Cardiac muscle cell (in vitro differentiated cells and primary cell): ENCODE data around the gene OXT. TPM values are rescaled to one million over a fixed set of nuclear protein-coding genes. Genes with fewer than 3 reads are reported as not detected.

Source experiments
- DNase-seq, 2 donors: peaks; one replicate each; pipeline versions ENCODE4 v3.0.0 to v3.0.0-alpha.2; 2010 to 2017; ENCODE audit warnings: low read depth in 1 of 2, low spot score in 1 of 2
- H3K27ac ChIP-seq: fragments of 200-600 bp; sonication (generic); 2 replicates; pipeline ENCODE4 v1.5.1; 2016
- H3K27me3 ChIP-seq: fragments of 200-600 bp; sonication (generic); 2 replicates; pipeline ENCODE4 v1.6.0; 2016; ENCODE audit warnings: control low read depth
- H3K36me3 ChIP-seq: fragments of 200-600 bp; sonication (generic); 2 replicates; pipeline ENCODE4 v1.5.1; 2016; ENCODE audit warnings: control low read depth
- H3K4me1 ChIP-seq: fragments of 200-600 bp; sonication (generic); 2 replicates; pipeline ENCODE4 v1.8.1; 2017; ENCODE audit warnings: low read depth, mild to moderate bottlenecking, mixed run types
- H3K4me3 ChIP-seq: fragments of 200-600 bp; sonication (generic); 2 replicates; pipeline ENCODE4 v1.5.1; 2016; ENCODE audit warnings: mild to moderate bottlenecking
- H3K9me3 ChIP-seq: fragments of 200-600 bp; sonication (generic); 2 replicates; pipeline ENCODE4 v1.5.1; 2017; ENCODE audit warnings: low read depth, mild to moderate bottlenecking, control low read depth
- polyA plus RNA-seq: library from polyadenylated mRNA; unstranded; fragments of >200 nt; fragmentation: Nextera tagmentation; extraction: Ambion mirVana; gene quantifications from 2 replicates; pipeline ENCODE4 v1.2.1, GENCODE V29; 2016
- total RNA-seq: library from RNA; depleted of rRNA; stranded (reverse); fragments of >200 nt; gene quantifications from 2 replicates; pipeline ENCODE4 v1.2.3, GENCODE V29; 2016
- TF ChIP-seq, protein P1 (sequence below): IDR thresholded peaks from 2 replicates; pipeline ENCODE4 v1.5.1; 2012; ENCODE audit warnings: low read depth, mild to moderate bottlenecking, low read length

The OXT gene
- total and polyA plus RNA-seq, 2 experiments from 2014 or later = not detected

DNA sequence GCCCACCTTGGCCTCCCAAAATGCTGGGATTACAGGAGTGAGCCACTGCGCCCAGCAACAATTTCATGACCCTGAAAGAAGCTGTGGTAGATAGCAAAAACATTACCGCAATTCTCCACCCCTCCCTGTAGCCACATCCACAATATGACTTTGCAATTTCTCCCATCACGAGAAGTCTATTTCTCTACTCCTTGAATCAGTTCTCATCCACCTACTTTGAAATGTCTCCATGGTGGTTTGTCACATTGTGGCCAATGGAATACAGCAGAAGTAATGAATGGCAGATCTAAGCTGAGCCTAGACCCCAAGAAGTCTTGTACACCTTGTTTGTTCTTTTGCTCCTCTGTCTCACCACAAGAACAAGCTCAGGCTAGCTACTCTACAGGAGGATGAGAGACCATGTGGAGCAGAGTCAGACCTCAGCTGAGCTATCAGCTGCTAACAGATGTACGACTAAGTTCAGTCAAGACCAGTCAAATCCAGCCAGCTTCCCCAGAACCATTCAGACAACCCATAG, 6.3 kb downstream of the OXT start:
- Histone ChIP-seq H3K9me3 (no peaks in the 10 kb centered on the region), H3K36me3 (no peaks in the 10 kb centered on the region), H3K27me3 (peaks cover 79% of the 10 kb centered on the region), H3K27ac (no peak overlapping the region), H3K4me3 (no peak overlapping the region), H3K4me1 (no peaks in the 10 kb centered on the region)
- TF ChIP-seq, protein P1, sequence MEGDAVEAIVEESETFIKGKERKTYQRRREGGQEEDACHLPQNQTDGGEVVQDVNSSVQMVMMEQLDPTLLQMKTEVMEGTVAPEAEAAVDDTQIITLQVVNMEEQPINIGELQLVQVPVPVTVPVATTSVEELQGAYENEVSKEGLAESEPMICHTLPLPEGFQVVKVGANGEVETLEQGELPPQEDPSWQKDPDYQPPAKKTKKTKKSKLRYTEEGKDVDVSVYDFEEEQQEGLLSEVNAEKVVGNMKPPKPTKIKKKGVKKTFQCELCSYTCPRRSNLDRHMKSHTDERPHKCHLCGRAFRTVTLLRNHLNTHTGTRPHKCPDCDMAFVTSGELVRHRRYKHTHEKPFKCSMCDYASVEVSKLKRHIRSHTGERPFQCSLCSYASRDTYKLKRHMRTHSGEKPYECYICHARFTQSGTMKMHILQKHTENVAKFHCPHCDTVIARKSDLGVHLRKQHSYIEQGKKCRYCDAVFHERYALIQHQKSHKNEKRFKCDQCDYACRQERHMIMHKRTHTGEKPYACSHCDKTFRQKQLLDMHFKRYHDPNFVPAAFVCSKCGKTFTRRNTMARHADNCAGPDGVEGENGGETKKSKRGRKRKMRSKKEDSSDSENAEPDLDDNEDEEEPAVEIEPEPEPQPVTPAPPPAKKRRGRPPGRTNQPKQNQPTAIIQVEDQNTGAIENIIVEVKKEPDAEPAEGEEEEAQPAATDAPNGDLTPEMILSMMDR = no peak
- no peak for DNase-seq

DNA sequence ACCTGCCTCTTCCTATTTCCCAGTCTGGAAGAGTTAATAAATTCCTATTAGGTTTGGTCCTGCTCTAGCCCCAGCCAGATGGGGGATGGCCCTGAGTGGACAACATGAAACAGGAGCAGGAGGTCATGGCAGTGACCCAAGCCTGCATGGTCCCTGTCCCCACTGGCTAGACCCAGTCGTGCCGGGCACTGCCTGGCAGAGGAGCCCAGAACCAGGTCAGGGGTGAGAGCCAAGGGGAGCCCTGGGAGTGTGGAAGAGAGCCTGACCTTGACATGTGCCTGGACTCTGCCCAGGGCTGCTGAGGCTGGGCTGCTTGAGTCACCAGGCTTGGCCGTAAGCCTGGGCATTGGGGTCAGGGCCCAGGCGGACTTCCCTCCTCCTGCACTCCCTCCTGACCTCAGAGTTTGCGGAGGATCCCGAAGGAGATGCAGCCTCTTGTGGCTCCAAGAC, 9.5 kb downstream of the OXT start:
- no peaks in the 10 kb centered on the region for H3K9me3 ChIP-seq
- DNase-seq = peak in 1 of 2 donors; percentile 75
- H3K36me3 ChIP-seq = no peaks in the 10 kb centered on the region
- TF ChIP-seq, protein P1 = no peak
- no peak overlapping the region for H3K27ac ChIP-seq
- no peaks in the 10 kb centered on the region for H3K4me1 ChIP-seq
- no peak overlapping the region for H3K4me3 ChIP-seq
- peaks cover 76% of the 10 kb centered on the region for H3K27me3 ChIP-seq

DNA sequence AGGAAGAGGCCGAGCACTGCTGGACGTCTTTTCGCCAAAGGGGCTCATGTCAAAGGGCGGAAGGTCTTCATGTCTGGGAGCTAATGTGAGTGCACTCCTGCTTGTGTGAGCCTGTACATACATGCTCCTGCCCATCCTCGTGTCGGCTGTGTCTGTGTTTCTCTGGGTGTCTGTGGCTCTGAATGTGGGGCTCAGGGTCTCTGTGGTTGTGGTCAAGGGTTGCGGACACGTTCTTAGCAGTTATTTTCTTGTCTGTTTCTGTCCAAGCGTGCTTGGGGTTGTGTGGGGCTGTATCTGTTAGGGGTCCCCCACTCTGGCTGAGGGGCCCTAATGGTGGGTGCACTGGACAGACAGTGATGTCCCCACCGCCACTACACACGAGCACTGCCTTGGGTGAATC, 10.2 kb downstream of the OXT start:
- Histone ChIP-seq H3K27me3 (peaks cover 76% of the 10 kb centered on the region), H3K4me1 (no peaks in the 10 kb centered on the region), H3K4me3 (no peak overlapping the region), H3K27ac (no peak overlapping the region), H3K36me3 (no peaks in the 10 kb centered on the region), H3K9me3 (no peaks in the 10 kb centered on the region)
- no peak for DNase-seq
- TF ChIP-seq, protein P1 = no peak

DNA sequence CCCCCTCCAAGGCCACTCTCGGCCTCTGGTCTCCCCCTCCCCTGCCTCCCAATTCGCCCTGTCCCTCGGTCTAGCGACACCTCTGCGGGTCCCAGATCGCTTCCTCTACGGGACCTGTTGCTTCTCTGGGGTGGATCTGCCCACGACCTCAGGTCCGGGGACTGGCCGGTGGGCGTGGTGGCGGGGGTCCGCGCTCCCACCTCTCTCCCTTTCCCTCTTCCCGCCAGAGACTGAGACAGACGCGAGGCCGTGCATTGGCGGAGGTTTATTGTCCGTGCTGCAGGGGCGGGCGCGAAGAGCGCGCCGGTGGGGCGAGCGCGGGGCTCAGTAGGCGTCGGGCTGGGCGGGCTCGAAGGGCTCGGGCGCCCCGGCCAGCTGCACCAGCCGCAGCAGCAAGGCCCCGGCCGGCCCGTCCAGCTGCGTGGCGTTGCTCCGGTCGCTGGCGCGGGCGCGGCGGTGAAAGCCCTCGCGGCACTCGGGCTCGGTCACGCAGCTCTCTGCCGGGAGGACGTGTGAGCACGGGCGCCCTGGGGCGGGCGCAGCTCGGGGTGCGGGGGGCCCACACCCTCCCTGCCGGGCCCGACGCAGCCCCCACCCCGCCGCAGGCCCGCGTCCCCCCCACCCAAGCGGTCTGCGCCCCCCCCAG, 11.0 kb downstream of the OXT start:
- Histone ChIP-seq H3K9me3 (no peaks in the 10 kb centered on the region), H3K27me3 (peaks cover 75% of the 10 kb centered on the region), H3K4me3 (peak overlapping the region; percentile 17), H3K36me3 (no peaks in the 10 kb centered on the region), H3K27ac (no peak overlapping the region), H3K4me1 (no peaks in the 10 kb centered on the region)
- TF ChIP-seq, protein P1 = no peak
- peak; percentile 21 to 53 for DNase-seq

DNA sequence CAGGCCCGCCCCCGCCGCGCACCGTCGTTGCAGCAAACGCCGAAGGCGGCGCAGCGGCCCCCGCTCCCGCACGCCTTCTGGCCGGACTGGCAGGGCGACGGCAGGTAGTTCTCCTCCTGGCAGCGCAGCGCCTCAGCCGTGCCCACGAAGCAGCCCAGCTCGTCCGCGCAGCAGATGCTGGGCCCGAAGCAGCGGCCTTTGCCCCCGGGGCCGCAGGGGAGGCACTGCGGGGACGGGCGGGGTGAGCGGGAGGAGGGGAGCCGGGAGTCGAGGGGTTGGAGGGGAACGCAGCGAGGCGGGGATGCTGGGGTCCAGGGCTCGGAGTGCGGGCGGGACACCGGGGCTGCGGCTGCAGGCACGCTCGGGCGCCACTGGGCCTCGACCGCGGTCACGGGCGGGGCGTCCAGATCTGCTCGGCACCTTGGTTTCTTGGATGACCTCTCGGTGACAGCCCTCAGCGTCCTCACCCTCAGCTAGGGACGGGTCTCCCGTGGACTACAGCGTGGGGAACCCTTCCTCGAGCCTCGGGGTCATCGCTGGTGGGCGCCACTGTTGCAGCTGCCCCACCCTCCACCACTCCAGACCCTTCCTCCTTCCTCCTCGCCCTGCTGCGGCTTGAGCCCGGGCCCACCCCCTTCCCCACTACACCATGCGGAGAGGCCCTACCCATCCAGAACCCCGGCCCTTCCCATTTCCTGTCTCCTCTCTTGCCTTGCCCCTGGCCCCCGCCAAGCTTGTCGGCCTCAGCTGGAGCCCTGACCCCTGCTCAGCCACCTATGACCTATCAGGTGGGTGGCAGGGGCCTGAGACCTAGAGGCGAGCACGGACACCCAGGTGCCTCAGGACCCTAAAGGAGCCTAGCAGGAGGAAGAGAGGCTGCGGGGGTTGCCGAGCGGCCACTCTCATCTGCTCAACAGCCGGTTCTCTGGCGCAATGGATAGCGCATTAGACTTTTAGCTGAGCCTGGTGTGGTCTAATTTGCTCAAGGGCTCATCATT, 11.8 kb downstream of the OXT start:
- no peak overlapping the region for H3K27ac ChIP-seq
- TF ChIP-seq, protein P1 = no peak
- no peaks in the 10 kb centered on the region for H3K4me1 ChIP-seq
- H3K4me3 ChIP-seq = peak overlapping the region; percentile 17
- no peak for DNase-seq
- no peaks in the 10 kb centered on the region for H3K36me3 ChIP-seq
- H3K27me3 ChIP-seq = peaks cover 67% of the 10 kb centered on the region
- no peaks in the 10 kb centered on the region for H3K9me3 ChIP-seq
